Measurements from ENCODE around the gene CDPF1.

CDPF1 gene

GRCh38 chr22:46250035-46250782 lies at the start of gene CDPF1:
Gene CDPF1 (minus strand): TSS chr22:46250293. CDS start chr22:46248284, 2,009 bp downstream.
- peak; percentile 61 for DNase-seq

- DNase-seq, result no peak
Measured at GRCh38 chr22:46299101-46299500, 49.0 kb upstream of the CDPF1 start.

GRCh38 chr22:46297151-46297812 lies 47.2 kb upstream of the CDPF1 start:
- no peak for DNase-seq

GRCh38 chr22:46296257-46297150 lies 46.4 kb upstream of the CDPF1 start, which contains the start of gene GTSE1:
Gene GTSE1 (plus strand): TSS chr22:46296870. CDS start chr22:46297401, 531 bp downstream.
- peak; percentile 89 for DNase-seq

- no peak for DNase-seq
Measured at GRCh38 chr22:46295277-46295971, 45.3 kb upstream of the CDPF1 start.

GRCh38 chr22:46294784-46295183 lies 44.7 kb upstream of the CDPF1 start:
- DNase-seq, result no peak

- DNase-seq, result no peak
Measured at GRCh38 chr22:46293577-46294260, 43.6 kb upstream of the CDPF1 start.

GRCh38 chr22:46292732-46293131 lies 42.6 kb upstream of the CDPF1 start:
- no peak for DNase-seq

GRCh38 chr22:46292173-46292572 lies 42.1 kb upstream of the CDPF1 start:
- DNase-seq, result no peak

- DNase-seq, result no peak
Measured at GRCh38 chr22:46290843-46291785, 41.0 kb upstream of the CDPF1 start.

- DNase-seq, result no peak
Measured at GRCh38 chr22:46290121-46290842, 40.2 kb upstream of the CDPF1 start.

GRCh38 chr22:46289244-46289891 lies 39.3 kb upstream of the CDPF1 start:
- no peak for DNase-seq

- DNase-seq, result no peak
Measured at GRCh38 chr22:46288846-46289243, 38.8 kb upstream of the CDPF1 start.

GRCh38 chr22:46287873-46288751 lies 38.0 kb upstream of the CDPF1 start:
- DNase-seq, result no peak

GRCh38 chr22:46286941-46287872 lies 37.1 kb upstream of the CDPF1 start:
- DNase-seq, result no peak

GRCh38 chr22:46286006-46286405 lies 35.9 kb upstream of the CDPF1 start:
- DNase-seq, result no peak
